Uterus (tissue), 2 donors: Measurements from ENCODE around the gene EIF3L.

Experiments used
- POLR2A ChIP-seq, 2 donors: fragments of 450-650 bp; IDR thresholded peaks; one replicate each; pipeline ENCODE4 v1.6.1; 2016; ENCODE audit warnings: antibody characterized with exemption in 2 of 2, mild to moderate bottlenecking in 1 of 2, moderate library complexity in 1 of 2
- TF ChIP-seq, protein P1 (sequence below), 4 experiments: fragments of 200-600 bp in 2 of 4; fragments of 450-650 bp in 2 of 4; sonication (generic) in 2 of 4; IDR thresholded peaks; one replicate each; pipeline ENCODE4 v1.5.1; 2016 to 2019; ENCODE audit warnings: antibody characterized with exemption in 4 of 4, mild to moderate bottlenecking in 2 of 4, moderate library complexity in 1 of 4

DNA sequence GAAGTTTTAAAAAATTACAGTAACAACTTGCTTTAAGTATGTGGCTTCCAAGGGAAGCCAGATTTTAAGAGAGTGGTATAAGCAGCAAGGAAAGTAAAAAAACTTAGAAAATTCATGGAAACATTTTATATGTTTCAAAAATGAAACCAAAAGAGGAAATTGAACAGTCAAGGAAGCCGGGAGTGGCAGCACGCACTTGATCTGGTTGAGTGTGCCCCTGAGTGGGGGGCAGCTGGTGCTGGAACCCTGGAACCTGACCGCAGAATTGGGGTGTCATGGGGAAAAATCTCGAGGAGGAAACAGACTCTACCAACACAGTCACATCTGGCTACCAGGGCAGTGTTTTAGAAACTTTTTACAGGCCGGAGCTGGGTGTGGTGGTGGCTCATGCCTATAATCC is 70.9 kb downstream of the EIF3L start:
- TF ChIP-seq, protein P1, sequence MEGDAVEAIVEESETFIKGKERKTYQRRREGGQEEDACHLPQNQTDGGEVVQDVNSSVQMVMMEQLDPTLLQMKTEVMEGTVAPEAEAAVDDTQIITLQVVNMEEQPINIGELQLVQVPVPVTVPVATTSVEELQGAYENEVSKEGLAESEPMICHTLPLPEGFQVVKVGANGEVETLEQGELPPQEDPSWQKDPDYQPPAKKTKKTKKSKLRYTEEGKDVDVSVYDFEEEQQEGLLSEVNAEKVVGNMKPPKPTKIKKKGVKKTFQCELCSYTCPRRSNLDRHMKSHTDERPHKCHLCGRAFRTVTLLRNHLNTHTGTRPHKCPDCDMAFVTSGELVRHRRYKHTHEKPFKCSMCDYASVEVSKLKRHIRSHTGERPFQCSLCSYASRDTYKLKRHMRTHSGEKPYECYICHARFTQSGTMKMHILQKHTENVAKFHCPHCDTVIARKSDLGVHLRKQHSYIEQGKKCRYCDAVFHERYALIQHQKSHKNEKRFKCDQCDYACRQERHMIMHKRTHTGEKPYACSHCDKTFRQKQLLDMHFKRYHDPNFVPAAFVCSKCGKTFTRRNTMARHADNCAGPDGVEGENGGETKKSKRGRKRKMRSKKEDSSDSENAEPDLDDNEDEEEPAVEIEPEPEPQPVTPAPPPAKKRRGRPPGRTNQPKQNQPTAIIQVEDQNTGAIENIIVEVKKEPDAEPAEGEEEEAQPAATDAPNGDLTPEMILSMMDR (IDR thresholded peaks at IDR 0.05): no peak
- no peak for TF ChIP-seq POLR2A (IDR thresholded peaks at IDR 0.05)
